CD4-positive, alpha-beta T cell (primary cell): ENCODE results near the gene RFTN2. TPM values are rescaled to one million over a fixed set of nuclear protein-coding genes. Genes with fewer than 3 reads are reported as not detected.
"Not testable (repeated sequence)": the region's sequence is repeated elsewhere in the genome, so short reads cannot be mapped to it uniquely, and the experiment has no call there.

ENCODE experiments used
- ATAC-seq: fragments of 200-7000 bp; cut with Tn5 transposase; one replicate; pipeline ENCODE4 v1.10.0; 2022; ENCODE audit warnings: mild to moderate bottlenecking; ENCODE audit not compliant: poor library complexity
- CTCF ChIA-PET: fragments of 350-600 bp; sonication (Branson Sonifier 250); formaldehyde crosslinking; loops from one replicate; lab custom pipeline; 2021; ENCODE audit warnings: antibody characterized with exemption, inconsistent platforms; lab: Charles Lee
- POLR2A ChIA-PET: fragments of 350-600 bp; sonication (Branson Sonifier 250); formaldehyde crosslinking; loops from one replicate; lab custom pipeline; 2021; ENCODE audit warnings: antibody characterized with exemption, inconsistent platforms; lab: Charles Lee
- DNase-seq, 14 experiments: peaks; one replicate each; pipeline ENCODE4 v3.0.0-alpha.2; 2013 to 2020; ENCODE audit warnings: mixed read lengths in 2 of 14
- H3K27ac ChIP-seq, 2 donors: one replicate each; pipeline versions ENCODE4 v1.5.1 to v1.7.0; 2013; ENCODE audit warnings: low read length in 2 of 2, low read depth in 1 of 2, mild to moderate bottlenecking in 1 of 2
- H3K27me3 ChIP-seq, 2 experiments: 1 replicate in 1 of 2; 2 replicates in 1 of 2; pipeline versions ENCODE4 v1.6.1 to v1.7.0; 2013; ENCODE audit warnings: low read length in 2 of 2, control low read depth in 1 of 2, mild to moderate bottlenecking in 1 of 2, moderate library complexity in 1 of 2; ENCODE audit not compliant: insufficient read depth in 2 of 2, control insufficient read depth in 1 of 2
- H3K36me3 ChIP-seq: one replicate; pipeline ENCODE4 v1.6.1; 2013; ENCODE audit warnings: low read length, control low read depth; ENCODE audit not compliant: insufficient read depth
- H3K4me1 ChIP-seq: one replicate; pipeline ENCODE4 v1.6.1; 2013; ENCODE audit warnings: low read length, control low read depth; ENCODE audit not compliant: insufficient read depth
- H3K4me3 ChIP-seq: one replicate; pipeline ENCODE4 v1.5.1; 2013; ENCODE audit warnings: mild to moderate bottlenecking, low read length, moderate library complexity
- H3K9me3 ChIP-seq, 2 experiments: 1 replicate in 1 of 2; 2 replicates in 1 of 2; pipeline versions ENCODE4 v1.6.1 to v1.7.0; 2013; ENCODE audit warnings: low read length in 2 of 2, mild to moderate bottlenecking in 2 of 2, control low read depth in 1 of 2, moderate library complexity in 1 of 2; ENCODE audit not compliant: control insufficient read depth in 1 of 2, insufficient read depth in 1 of 2
- H3K27ac Mint-ChIP-seq: one replicate; pipeline ENCODE4 v1.8.0; 2020; ENCODE audit warnings: mixed read lengths
- H3K27me3 Mint-ChIP-seq: one replicate; pipeline ENCODE4 v1.8.0; 2021; ENCODE audit warnings: mixed read lengths
- H3K36me3 Mint-ChIP-seq: one replicate; pipeline ENCODE4 v1.8.0; 2021; ENCODE audit warnings: low read depth, mixed read lengths
- H3K4me1 Mint-ChIP-seq: one replicate; pipeline ENCODE4 v1.8.0; 2021; ENCODE audit warnings: low read depth, mixed read lengths
- H3K4me3 Mint-ChIP-seq: one replicate; pipeline ENCODE4 v1.8.0; 2020; ENCODE audit warnings: mild to moderate bottlenecking, mixed read lengths
- H3K9me3 Mint-ChIP-seq: one replicate; pipeline ENCODE4 v1.8.0; 2020; ENCODE audit warnings: mixed read lengths
- intact Hi-C, 2 experiments: fragments of 100-400 bp; cut with DNase I in 1 of 2; cut with micrococcal nuclease in 1 of 2; formaldehyde crosslinking; loops; one replicate each; pipeline versions ENCODE4 v1.15.1 to v1.9.0; 2023 to 2025; cut with DNase I, micrococcal nuclease
- total RNA-seq, 174 experiments: library from RNA in 2 of 174; stranded (reverse) in 2 of 174; gene quantifications; one replicate each; pipeline ENCODE4 v1.2.3 and lab custom pipeline; 2021 to 2026
- TF ChIP-seq, protein P1 (sequence below): fragments of 200-600 bp; IDR thresholded peaks from one replicate; pipeline ENCODE4 v1.8.0; 2022; ENCODE audit warnings: antibody characterized with exemption, mild to moderate bottlenecking

The RFTN2 gene
- total RNA-seq, 2 experiments from 2014 or later = not detected

DNA sequence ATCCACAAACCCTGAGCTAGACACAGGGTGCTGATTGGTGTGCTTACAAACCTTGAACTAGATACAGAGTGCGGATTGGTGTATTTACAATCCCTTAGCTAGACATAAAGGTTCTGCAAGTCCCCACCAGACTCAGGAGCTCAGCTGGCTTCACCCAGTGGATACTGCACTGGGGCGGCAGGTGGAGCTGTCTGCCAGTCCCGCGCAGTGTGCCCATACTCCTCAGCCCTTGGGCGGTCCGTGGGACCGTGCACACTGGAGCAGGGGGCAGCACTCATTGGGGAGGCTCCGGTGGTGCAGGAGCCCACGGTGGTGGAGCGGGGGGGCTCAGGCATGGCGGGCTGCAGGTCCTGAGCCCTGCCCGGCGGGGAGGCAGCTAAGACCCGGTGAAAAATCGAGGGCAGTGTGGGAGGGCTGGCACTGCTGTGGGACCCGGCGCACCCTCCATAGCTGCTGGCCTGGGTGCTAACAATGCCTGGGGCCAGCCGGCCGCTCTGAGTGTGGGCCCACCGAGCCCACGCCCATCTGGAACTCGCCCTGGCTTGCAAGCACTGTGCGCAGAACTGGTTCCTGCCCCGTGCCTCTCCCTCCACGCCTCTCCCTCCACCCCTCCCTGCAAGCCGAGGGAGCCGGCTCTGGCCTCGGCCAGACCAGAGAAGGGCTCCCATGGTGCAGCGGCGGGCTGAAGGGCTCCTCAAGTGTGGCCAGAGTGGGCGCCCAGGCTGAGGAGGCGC, 83.9 kb downstream of the RFTN2 start:
- no peak for ATAC-seq
- Mint-ChIP-seq H3K36me3 (no peaks in the 10 kb centered on the region), H3K27ac (no peak overlapping the region), H3K9me3 (no peaks in the 10 kb centered on the region), H3K27me3 (peaks cover 3% of the 10 kb centered on the region), H3K4me1 (no peaks in the 10 kb centered on the region), H3K4me3 (no peak overlapping the region)
- H3K27ac ChIP-seq = no peak overlapping the region
- peaks cover 0 to 7% of the 10 kb centered on the region in 2 experiments for H3K9me3 ChIP-seq
- H3K4me1 ChIP-seq = no peaks in the 10 kb centered on the region
- TF ChIP-seq, protein P1, sequence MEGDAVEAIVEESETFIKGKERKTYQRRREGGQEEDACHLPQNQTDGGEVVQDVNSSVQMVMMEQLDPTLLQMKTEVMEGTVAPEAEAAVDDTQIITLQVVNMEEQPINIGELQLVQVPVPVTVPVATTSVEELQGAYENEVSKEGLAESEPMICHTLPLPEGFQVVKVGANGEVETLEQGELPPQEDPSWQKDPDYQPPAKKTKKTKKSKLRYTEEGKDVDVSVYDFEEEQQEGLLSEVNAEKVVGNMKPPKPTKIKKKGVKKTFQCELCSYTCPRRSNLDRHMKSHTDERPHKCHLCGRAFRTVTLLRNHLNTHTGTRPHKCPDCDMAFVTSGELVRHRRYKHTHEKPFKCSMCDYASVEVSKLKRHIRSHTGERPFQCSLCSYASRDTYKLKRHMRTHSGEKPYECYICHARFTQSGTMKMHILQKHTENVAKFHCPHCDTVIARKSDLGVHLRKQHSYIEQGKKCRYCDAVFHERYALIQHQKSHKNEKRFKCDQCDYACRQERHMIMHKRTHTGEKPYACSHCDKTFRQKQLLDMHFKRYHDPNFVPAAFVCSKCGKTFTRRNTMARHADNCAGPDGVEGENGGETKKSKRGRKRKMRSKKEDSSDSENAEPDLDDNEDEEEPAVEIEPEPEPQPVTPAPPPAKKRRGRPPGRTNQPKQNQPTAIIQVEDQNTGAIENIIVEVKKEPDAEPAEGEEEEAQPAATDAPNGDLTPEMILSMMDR = no peak
- no peaks in the 10 kb centered on the region for H3K36me3 ChIP-seq
- POLR2A ChIA-PET = interaction anchor here (0.9 kb wide), 1 partner anchor 75 kb away, joined by 3 read pairs; the partner anchor contains the start of gene MOB4
- intact Hi-C loops = no loop called here
- DNase-seq = no peak
- CTCF ChIA-PET = no interaction called here
- H3K4me3 ChIP-seq = no peak overlapping the region
- no peaks in the 10 kb centered on the region for H3K27me3 ChIP-seq

DNA sequence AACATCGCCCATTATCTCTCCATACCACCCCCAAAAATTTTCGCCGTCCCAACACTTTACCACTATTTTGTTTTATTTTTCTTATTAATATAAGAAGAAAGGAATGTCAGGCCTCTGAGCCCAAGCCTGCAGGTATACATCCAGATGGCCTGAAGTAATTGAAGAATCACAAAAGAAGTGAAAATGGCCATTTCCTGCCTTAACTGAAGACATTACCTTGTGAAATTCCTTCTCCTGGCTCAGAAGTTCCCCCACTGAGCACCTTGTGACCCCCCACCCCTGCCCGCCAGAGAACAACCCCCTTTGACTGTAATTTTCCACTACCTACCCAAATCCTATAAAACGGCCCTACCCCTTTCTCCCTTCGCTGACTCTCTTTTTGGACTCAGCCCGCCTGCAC, 88.1 kb downstream of the RFTN2 start:
- H3K27ac Mint-ChIP-seq, H3K27me3 ChIP-seq, ATAC-seq, H3K4me3 Mint-ChIP-seq, H3K36me3 Mint-ChIP-seq, DNase-seq, H3K27ac ChIP-seq, intact Hi-C loops, H3K4me1 Mint-ChIP-seq, H3K27me3 Mint-ChIP-seq, H3K4me1 ChIP-seq, CTCF ChIA-PET, H3K36me3 ChIP-seq, H3K4me3 ChIP-seq, POLR2A ChIA-PET, H3K9me3 ChIP-seq, H3K9me3 Mint-ChIP-seq: not testable (repeated sequence)

DNA sequence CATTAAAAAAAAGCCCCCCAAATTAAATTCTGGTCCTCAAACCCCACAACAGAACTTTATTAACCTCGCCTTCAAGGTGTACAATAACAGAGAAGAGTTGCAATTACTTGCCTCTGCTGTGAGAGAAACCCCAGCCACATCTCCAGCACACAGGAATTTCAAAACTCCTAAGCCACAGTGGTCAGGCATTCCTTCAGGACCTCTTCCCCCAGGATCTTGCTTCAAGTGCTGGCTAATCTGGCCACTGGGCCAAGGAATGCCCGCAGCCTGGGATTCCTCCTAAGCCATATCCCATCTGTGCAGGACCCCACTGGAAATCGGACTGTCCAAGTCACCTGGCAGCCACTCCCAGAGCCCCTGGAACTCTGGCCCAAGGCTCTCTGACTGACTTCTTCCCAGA, 95.2 kb downstream of the RFTN2 start:
- ATAC-seq, H3K36me3 Mint-ChIP-seq: not testable (repeated sequence)

DNA sequence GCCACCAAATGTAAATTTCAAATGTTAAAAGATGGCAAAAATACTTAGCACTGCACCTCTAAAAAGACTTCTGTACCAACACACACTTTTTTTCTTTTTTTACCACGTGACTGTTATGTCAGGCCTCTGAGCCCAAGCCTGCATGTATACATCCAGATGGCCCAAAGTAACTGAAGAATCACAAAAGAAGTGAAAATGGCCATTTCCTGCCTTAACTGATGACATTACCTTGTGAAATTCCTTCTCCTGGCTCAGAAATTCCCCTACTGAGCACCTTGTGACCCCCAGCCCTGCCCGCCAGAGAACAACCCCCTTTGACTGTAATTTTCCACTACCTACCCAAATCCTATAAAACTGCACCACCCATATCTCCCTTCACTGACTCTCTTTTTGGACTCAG, 97.1 kb downstream of the RFTN2 start:
- CTCF ChIA-PET, intact Hi-C loops, H3K4me1 Mint-ChIP-seq, ATAC-seq, H3K4me3 ChIP-seq, H3K4me3 Mint-ChIP-seq, POLR2A ChIA-PET, H3K27ac Mint-ChIP-seq, H3K36me3 ChIP-seq, H3K27ac ChIP-seq, DNase-seq, H3K36me3 Mint-ChIP-seq, H3K27me3 ChIP-seq, H3K9me3 Mint-ChIP-seq, H3K27me3 Mint-ChIP-seq, H3K4me1 ChIP-seq: not testable (repeated sequence)
- H3K9me3 ChIP-seq = peaks cover 8 to 13% of the 10 kb centered on the region in 2 experiments

More for the DNA sequence above, 95.2 kb downstream of the RFTN2 start:
- H3K4me1 Mint-ChIP-seq, H3K4me3 ChIP-seq, H3K27ac ChIP-seq, H3K9me3 Mint-ChIP-seq, H3K27me3 Mint-ChIP-seq, H3K27ac Mint-ChIP-seq, DNase-seq, intact Hi-C loops, POLR2A ChIA-PET, CTCF ChIA-PET, H3K4me3 Mint-ChIP-seq, H3K9me3 ChIP-seq, H3K4me1 ChIP-seq, H3K36me3 ChIP-seq, H3K27me3 ChIP-seq: not testable (repeated sequence)
